RWPE1 (cell line): ENCODE data around the gene RXFP1.

Experiments used
- CTCF ChIA-PET: fragments of 350-600 bp; sonication (Branson Sonifier 250); formaldehyde crosslinking; extraction: SDS; loops from one replicate; lab custom pipeline; 2021; lab: Yijun Ruan, JAX
- POLR2A ChIA-PET: fragments of 400-600 bp; formaldehyde crosslinking; extraction: SDS; loops from one replicate; lab custom pipeline; 2020; ENCODE audit warnings: antibody characterized with exemption; ENCODE audit not compliant: low non-redundant PET; lab: Yijun Ruan, JAX
- DNase-seq: peaks from one replicate; pipeline ENCODE4 v3.0.0; 2012; ENCODE audit warnings: low spot score
- H3K27ac ChIP-seq: fragments of 450-650 bp; 2 replicates; pipeline ENCODE4 v1.5.1; 2017
- TF ChIP-seq, protein P1 (sequence below): fragments of 450-650 bp; conservative IDR thresholded peaks from 2 replicates; pipeline ENCODE4 v1.5.1; 2017; ENCODE audit warnings: low read depth, mild to moderate bottlenecking

Gene RXFP1

DNA sequence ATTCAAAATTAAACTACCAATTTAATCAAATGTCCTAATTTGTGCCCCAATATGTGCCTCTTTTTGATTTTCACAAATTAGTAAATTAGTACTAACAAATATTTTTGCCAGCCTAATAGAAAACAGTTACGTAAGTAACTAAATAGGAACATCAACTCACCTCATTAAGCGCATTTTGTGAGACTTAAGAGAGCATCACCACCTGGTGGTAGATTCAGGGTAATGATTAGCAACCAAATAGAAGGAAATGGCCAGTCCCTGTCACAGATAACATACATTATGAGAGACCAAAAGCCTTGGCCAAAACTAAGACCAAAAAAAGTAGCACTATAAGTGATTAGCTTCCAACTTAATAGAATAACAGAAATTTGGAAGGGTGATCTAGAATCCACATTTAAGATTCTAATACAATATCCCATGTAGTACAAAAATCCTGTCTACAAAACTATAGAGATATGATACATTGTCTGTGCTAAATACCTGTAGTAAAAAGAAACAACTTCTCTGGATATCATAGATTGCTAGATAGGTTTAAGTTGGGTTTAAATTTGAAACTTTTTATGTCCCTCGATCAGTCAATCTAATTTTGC lies 103.3 kb downstream of the RXFP1 start:
- H3K27ac ChIP-seq, result no peak overlapping the region
- ChIA-PET CTCF (interaction anchor here (0.6 to 2.1 kb wide), 5 partner anchors 214 to 675 kb away, joined by 3 to 11 read pairs (median 5); no protein-coding TSS in a partner anchor), POLR2A (no interaction called here)
- TF ChIP-seq, protein P1, sequence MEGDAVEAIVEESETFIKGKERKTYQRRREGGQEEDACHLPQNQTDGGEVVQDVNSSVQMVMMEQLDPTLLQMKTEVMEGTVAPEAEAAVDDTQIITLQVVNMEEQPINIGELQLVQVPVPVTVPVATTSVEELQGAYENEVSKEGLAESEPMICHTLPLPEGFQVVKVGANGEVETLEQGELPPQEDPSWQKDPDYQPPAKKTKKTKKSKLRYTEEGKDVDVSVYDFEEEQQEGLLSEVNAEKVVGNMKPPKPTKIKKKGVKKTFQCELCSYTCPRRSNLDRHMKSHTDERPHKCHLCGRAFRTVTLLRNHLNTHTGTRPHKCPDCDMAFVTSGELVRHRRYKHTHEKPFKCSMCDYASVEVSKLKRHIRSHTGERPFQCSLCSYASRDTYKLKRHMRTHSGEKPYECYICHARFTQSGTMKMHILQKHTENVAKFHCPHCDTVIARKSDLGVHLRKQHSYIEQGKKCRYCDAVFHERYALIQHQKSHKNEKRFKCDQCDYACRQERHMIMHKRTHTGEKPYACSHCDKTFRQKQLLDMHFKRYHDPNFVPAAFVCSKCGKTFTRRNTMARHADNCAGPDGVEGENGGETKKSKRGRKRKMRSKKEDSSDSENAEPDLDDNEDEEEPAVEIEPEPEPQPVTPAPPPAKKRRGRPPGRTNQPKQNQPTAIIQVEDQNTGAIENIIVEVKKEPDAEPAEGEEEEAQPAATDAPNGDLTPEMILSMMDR, result peak; percentile 78
- peak; percentile 54 for DNase-seq

DNA sequence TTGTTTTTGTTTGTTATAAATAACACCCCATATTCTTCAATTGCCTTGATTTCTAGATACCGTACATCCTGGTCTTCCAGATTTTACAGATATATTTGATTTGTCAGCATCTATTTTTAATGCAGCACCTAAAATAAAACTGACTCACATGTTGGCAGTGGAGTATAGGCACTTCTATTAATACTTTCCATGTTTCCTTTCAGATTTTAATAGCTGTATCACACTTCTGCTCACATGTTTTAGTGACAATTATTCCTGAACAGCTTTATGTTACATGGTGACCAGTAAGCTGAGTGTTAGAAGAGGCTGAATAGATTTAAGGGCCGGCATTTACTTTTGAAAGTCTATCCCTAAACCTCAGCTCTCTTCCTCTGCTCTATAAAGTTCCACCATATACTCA lies 103.9 kb downstream of the RXFP1 start:
- TF ChIP-seq, protein P1, result no peak
- DNase-seq, result no peak
- CTCF ChIA-PET, result interaction anchor here (0.6 to 2.1 kb wide), 5 partner anchors 17 to 675 kb away, joined by 3 to 11 read pairs (median 4); no protein-coding TSS in a partner anchor
- POLR2A ChIA-PET, result no interaction called here
- H3K27ac ChIP-seq, result no peak overlapping the region

DNA sequence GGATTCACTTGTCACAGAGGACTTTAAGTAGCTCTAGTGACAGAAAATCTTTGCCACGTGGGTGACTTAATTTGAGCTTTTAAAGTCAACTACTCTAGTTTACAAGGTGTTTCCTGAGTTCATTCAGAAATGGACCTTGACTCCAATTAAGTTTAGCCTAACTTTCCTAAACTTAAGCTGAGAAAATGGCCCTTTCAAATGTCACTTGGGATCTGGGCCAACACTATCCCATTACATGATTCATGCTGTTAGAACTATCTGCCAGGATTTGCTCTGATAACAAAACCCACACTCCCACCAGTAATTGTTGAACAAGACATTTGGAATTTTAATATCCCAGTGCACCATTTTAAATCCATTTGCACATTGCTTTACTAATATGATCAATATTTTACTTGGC lies 109.2 kb downstream of the RXFP1 start:
- ChIA-PET POLR2A (no interaction called here), CTCF (no interaction called here)
- DNase-seq, result peak; percentile 10
- TF ChIP-seq, protein P1, result no peak
- no peak overlapping the region for H3K27ac ChIP-seq

DNA sequence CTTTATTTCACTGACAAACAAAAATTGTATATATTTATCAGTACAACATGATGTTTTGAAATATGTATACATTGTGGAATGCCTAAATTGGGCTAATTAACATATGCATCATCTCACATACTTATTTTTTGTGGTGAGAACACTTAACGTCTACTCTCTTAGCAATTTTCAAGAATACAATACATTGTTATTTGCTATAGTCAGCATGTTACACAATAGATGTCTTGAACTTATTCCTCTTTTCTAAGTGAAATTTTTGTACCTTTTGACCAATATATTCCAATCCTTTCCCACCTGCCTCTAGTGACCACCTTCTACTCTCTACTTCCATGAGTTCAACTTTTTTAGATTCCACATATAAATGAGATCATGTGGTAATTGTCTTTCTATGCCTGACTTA lies 114.9 kb downstream of the RXFP1 start:
- no peak for DNase-seq
- TF ChIP-seq, protein P1, result no peak
- ChIA-PET CTCF (no interaction called here), POLR2A (no interaction called here)
- H3K27ac ChIP-seq, result no peak overlapping the region

DNA sequence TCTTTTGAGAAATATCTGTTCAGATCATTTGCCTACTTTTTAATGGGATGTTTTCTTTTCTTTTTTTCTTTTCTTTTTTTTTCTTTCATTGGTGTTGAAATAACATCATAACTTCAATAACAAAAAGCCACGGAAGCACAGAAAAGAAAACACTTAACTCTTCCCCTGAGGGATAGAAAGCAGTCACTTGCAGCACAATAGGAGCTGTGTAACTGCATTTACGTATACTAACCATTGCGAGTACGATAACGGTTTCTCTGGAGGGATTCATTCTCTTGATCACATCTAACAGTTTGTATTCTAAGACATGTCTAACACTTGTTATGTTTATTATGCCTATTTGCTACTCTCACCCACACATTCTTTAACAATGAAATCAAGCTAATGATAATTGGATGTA lies 122.7 kb downstream of the RXFP1 start:
- no peak for DNase-seq
- H3K27ac ChIP-seq, result no peak overlapping the region
- ChIA-PET CTCF (no interaction called here), POLR2A (no interaction called here)
- TF ChIP-seq, protein P1, result no peak

DNA sequence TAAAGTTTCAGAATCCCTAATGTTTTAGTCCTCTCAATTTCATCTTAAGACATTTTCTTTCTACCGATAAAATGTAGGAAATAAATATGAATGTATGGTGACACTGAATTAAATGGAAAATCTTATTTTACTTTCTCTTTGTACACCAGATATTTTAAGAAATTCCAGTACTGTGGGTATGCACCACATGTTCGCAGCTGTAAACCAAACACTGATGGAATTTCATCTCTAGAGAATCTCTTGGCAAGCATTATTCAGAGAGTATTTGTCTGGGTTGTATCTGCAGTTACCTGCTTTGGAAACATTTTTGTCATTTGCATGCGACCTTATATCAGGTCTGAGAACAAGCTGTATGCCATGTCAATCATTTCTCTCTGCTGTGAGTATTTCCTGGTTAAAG lies 123.1 kb downstream of the RXFP1 start:
- POLR2A ChIA-PET, result no interaction called here
- no peak overlapping the region for H3K27ac ChIP-seq
- CTCF ChIA-PET, result no interaction called here
- DNase-seq, result no peak
- TF ChIP-seq, protein P1, result no peak
